HT-29 (cell line): Measurements from ENCODE around the gene ABHD17B. TPM values are rescaled to one million over a fixed set of nuclear protein-coding genes. Genes with fewer than 3 reads are reported as not detected.
"Not testable (repeated sequence)": the region's sequence is repeated elsewhere in the genome, so short reads cannot be mapped to it uniquely, and the experiment has no call there.

Experiments used
- DNase-seq: peaks from one replicate; pipeline ENCODE4 v3.0.0-alpha.2; 2015; ENCODE audit warnings: low spot score
- total RNA-seq: library from RNA; depleted of rRNA; stranded (reverse); fragments of >200 nt; shearing (Covaris generic); gene quantifications from 2 replicates; pipeline ENCODE4 v1.2.3, GENCODE V29; 2014; rRNA removed

ABHD17B gene
- total RNA-seq = 20.0 and 21.8 TPM in 2 replicates

DNA sequence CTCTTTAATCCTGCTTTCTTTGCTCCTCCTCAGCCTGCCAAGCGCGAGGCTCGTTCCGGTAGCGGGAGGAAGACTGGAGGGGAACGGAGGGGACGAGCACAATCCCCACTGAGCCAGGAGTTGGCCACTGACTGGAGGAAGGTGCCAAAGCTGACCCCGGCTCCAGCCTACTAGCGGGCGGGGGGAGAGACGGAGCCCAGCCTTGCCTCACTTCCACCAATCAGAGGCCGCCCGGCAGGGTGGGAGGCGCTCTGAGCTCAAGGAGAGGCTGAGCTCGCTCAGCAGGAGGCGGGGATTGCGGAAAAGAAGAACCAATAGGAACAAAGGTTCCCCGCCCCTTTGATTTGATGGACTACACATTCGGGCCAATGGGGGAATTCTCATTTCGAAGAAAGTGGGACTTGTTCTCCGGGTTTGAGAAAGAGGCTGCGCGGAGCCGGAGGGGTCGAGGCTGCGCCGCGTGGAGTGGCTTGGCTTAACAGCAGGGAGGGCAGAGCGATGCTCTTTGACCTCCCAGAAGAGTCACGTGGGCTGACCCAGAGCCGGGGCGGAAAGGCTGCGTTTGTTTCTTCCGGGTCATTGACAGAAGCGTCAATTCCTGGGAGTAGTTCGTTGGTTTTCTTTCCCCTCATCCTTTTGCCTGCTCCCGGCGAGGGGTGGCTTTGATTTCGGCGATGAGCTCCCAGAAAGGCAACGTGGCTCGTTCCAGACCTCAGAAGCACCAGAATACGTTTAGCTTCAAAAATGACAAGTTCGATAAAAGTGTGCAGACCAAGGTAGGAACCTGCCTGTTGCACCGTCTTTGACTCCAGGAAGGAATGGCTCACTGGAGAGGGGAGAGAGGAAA, at the start of gene ABHD17B, which contains the start of gene C9orf85:
Gene ABHD17B (minus strand): TSS at position 133 of the 847 bp plus-strand sequence. CDS start 36,113 bp downstream, outside the sequence.
Gene C9orf85 (plus strand): TSS at position 579 of the 847 bp plus-strand sequence. CDS start 96 bp downstream, at position 675.
- peak; percentile 99 for DNase-seq

DNA sequence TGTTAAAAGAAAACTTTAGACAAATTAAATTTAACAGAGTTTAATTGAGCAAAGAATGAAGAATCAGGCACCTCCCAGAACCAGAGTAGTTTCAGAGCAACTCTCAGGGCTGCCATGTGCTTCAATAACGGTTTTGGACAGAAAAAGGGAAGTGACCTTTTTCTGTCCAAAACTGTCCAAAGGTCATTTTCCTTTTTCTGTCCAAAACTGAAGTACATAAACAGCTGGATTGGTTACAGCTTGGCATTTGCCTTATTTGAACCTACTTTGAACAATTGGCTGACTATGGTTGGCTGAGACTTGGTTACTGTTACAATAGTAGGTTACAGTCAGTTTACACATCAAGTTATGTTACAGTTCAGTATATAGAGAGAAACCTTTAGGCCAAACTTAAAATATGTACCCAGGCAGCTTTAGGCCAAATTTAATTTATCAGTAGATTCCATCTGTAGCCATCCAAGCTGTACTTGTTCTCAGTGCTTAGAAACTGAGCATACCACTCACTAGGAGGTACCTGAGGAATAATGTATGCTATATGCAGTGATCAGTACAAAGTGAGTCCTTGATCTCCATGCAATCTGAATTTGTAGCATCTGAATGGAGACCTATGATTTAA, 44.4 kb upstream of the ABHD17B start:
- no peak for DNase-seq

DNA sequence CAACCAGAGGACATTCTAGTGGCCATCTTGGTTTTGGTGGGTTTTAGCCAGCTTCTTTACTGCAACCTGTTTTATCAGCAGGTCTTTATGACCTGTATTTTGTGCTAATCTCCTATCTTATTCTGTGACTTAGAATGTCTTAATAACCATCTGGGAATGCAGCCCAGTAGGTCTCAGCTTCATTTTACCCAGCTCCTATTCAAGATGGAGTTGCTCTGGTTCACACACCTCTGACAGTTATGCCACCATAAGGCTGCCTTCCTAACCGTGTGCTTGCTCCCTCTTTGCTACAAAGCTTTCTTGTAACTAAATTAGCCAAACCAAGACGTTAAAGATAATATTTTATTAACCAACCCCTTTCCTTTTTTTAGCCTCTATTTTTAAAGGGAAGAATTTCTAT, 43.7 kb upstream of the ABHD17B start:
- DNase-seq = not testable (repeated sequence)

DNA sequence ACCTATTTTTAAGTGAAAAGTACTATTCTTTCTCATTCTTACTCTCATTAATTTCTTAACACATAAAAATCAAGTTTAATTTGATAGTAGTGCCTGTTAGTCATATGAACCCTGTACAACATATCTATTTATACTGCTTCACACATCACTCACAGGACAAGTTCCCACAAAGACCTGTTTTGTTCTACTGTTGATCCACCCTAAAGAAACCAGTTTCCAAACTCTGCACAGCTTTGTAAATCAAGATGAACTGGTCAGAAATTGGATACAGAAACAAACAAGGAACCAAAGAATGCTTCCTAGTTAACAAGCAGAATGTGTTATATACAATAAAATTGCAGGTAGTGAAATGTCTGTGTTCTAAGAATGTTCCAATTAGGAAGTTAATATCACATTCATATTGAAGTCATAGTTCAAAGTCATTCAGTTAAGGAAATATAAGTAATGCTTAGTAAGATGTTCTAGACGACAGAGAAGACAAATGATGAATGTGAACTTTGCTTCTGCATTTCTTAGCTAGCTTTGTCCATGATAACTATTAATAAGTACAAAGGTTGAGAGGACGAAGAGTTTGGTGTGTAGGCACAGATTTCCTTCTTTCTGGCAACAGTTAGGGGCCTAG, 33.9 kb upstream of the ABHD17B start:
- peak; percentile 87 for DNase-seq

DNA sequence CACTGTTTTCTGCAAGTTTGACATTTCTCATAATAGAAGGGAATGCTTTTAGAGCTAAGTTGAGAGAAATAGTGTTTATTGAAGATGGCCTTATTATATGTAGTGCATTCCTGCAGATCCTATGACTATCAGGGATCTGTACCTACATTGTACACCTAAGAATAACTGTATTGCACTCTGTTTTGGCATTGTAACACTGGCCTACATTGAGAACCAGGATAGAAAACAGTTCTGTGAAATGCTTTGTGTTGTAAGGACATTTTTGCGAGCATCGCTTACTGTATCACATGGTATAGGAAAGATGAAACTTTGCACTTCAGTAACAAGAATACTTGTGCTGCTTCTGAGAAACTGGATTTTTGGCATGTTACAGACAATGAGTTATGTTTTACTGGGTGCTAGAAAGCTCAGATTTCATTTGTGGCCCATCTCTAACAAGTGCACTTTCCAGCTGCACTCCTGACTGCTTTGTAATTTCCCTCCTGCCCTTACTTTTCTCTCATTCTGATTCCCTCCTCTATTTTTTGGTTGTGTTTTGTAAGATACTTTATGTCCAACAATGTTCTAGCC, 31.1 kb upstream of the ABHD17B start:
- no peak for DNase-seq

DNA sequence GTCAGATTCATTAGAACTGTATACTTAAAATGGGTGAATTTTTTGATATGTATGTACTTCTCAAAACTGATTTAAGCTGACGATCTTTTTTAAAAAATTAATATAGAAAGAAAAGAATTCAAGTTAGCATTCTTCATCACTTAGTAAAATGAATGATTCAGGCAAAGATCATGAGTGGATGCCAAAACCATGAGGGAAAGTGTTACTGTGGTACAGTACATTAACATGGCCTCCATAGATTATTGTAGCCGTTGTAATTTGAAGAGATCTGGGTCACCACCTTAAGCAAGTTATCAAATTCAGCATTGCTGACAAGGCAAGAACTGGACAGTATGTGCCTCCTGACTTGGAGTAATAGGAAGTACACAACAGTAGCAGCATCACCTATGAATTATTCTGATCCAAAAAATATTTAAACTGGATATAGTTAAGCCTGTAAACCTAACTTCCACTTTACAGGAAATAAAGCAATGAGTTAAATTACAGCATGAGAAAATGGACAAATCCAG, 30.1 kb upstream of the ABHD17B start:
- no peak for DNase-seq

DNA sequence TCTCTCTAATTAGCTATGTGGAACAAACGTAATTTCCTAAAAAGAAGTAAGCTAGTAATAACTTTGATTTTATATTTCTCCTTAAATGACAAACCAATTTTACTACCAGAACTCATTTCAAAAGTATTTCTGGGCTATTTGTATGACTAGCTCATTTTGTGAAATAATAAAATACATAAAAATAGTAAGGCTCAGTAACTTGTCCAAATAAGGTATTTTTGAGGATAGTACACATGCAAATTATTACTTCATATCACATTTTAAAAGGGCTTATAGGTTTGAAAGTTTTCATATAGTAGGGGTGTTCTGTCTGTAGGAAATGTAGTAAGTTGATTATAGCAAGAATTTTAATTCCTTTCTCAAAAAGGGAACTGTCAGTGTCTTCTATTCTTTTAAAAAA, 26.9 kb upstream of the ABHD17B start:
- no peak for DNase-seq

DNA sequence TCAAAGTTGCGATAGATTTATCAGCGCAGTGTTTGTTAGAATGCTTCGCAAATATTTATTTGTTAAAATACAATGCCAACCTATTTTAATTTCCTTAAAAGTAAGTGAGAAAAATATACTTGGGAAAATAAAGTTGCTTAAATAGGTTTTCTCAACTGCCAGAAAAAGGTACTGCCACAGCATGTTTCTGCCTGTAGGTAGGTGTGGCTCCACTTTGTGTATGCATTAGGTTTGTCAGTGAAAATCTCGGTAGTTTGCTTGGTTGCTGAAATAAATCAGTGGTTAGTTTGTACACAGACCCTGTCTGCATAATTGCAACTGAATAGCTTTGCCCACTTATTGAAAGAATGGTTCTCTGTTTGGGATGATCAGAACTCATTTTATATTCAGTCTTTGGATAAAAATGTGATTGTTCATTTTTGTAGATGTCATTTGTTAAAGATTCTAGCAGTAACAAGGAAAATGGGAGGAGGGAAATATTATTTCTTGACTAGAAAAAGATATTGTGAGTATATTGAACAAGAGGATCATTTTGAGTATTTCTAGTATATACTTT, 26.2 kb upstream of the ABHD17B start:
- DNase-seq = no peak

DNA sequence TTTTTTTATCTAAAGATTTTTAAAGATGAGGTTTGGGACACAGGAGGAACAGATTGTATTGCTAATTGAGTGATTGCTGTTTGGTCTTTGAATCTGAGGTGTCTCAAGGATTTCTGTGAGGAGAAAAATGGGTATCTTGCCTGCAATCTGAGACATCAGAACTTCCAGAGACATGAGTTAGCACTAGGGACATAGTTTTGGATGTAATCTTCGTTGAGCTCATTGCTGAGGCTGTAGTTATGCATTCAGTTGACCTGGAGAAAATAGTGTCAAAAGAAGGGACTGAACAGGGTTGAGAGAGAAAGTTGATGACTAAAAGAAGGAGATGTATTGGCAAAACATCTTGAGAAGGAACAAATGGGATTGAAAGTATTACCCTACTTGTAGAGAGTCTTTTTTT, 25.1 kb upstream of the ABHD17B start:
- no peak for DNase-seq

DNA sequence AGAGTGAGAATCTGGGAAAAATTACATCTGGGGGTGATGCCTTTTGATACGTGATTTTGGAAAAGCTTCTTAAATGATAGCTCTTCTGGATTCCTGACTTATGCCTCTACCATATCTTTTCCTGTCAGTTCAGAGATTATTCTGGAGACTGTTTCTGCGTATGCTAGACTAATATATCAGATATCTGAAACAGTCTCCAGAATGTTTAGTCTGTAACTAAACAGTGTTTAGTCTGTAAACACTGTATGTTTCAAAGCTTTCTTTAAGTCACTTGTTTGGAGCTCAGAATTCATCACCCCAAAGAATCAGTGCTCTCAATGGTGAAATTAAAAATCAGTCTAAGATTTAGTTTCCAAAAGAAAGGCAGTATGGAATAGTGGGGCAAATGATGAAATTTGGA, 20.2 kb upstream of the ABHD17B start:
- DNase-seq = no peak

DNA sequence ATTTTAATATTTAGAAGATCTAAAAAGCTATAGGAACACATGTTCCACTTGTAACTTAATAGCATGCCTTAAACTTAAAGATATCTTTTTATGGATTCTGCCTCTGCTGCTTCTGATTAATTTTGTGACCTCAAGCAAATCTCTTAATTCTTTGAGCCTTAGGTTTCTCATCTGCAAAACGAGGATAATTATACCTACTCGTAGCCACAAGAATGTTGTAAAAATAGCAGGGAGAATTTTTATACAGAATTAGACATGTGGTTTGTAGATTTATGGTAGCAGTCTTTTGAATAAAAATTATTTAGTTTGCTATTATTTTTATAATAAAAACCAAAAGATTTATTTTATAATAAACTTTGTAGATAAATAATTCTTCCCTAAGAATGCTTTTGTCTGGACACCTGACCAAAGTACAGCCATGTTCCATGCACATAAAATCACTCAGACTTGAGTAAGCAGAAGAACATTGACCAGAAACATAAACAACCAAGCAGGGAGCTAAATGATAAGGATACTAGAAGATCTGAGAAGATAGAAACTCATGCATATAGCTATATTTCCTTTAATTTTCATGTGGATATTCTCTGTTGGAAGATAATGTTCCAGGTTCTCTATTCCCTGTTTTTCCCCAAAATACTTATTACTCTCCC, 18.9 kb upstream of the ABHD17B start:
- DNase-seq = no peak

DNA sequence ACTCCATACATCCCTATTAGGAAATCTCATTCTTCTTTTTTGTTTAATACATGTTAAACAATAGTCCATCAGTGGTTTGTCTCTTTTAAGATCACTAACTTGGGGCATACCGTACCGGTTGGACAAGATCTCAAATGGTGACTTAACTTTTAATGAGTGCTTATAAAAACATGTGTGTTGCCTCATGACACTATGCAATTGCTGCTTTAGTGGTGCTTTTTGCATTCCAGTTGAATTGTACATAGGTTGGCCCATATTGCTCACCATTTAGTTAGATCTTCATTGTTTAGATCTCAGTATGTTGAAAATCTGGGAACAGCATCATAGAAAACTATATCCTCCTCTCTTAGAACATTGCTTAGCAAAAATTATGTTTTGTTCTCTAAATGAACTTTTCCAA, 18.2 kb upstream of the ABHD17B start:
- DNase-seq = no peak

DNA sequence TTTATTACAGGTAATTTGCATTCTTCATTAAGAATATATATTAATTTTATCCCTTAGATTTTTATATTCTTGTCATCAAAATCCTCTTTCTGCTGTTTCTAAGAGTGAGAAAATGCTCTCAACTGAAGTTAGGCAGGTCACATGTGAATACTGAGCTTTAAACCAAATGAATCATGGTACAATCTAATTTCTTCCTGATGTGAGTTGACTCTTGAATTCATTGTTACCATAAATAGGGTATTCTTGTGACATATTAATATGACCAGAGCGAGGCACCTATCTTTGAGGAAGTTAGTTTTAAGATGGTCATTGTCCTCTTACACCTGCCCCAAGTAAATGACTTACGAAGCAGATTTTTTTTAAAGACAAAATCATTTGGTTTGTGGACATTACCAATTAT, 17.8 kb upstream of the ABHD17B start:
- DNase-seq = no peak

DNA sequence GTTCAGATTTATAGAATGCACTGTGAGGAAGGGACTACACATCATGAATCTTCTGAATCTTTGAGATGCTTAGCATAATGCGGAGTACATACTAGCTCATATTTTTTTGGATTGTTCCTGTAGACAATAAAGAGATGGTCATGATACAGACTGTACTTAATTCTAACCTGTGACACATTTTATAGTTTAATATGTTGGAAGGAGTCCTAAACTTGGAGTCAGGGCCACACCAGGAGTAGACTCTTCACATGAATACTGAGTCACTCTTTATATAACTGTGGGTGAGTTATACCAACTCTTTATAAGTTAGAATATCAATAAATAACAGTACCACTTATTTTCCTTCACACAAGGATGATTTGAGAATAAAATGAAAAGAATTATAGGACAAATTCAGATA, 17.4 kb upstream of the ABHD17B start:
- DNase-seq = no peak

DNA sequence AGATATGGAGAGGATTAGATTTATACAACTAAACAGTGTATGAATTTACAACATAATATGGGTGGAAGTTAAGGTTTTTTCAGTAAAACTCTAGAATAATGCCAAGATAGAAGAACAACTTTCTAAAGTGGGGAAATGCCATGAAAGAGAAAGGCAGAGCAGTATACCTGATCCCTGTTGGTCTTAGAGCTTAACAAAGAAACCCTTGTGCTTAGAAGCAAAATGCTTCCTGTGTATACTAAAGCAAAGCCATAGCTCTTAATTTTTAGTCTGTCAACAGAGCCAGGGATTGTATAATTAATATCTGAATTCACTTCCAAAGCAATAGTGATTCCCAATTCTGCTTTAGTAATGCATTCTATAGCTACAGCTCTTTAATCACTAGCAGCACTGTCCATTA, 14.8 kb upstream of the ABHD17B start:
- no peak for DNase-seq

DNA sequence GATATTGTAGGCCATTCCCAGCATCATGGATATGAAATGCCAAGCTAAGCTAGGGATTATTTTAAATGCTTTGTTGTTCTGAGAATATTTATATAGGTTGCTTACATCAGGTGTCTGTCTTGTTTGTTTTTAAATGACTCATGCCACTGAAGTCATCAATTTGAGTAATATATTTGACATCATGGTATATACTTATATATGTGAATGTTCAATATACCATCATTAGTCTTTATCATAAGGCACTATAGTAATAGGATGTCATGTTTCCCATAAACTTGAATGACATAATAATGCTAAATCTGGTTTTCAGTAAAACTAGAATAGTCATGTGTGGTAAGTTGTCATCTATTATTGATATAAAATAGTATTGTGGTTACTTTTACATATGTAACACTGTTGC, 13.6 kb upstream of the ABHD17B start:
- no peak for DNase-seq

DNA sequence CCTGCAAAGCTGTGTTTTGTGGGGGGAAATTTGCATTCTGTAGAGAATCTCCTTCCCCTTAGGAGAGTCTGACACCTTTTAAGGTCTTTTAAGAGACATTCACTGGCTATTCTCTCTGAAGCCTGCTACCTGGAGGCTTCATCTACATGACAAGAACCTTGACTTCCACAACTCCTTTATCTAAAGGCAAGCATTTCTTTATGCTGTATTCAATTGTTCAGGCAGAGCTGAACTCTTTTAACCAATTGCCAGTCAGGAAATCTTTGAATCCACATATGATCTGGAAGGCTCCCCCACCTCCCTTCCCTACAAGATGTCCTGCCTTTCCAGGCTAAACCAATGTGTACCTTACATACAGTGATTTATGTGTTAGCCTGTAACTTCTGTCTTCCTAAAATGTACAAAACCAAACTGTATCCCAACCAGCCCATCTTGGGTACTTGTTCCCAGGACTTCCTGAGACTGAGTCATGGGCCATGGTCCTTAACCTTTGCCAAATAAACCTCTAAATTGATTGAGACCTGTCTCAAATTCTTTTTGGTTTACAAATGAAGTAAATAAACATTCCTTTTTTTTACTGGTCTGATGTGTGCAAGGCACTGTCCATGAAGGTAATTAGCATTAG, 10.3 kb upstream of the ABHD17B start:
- no peak for DNase-seq

DNA sequence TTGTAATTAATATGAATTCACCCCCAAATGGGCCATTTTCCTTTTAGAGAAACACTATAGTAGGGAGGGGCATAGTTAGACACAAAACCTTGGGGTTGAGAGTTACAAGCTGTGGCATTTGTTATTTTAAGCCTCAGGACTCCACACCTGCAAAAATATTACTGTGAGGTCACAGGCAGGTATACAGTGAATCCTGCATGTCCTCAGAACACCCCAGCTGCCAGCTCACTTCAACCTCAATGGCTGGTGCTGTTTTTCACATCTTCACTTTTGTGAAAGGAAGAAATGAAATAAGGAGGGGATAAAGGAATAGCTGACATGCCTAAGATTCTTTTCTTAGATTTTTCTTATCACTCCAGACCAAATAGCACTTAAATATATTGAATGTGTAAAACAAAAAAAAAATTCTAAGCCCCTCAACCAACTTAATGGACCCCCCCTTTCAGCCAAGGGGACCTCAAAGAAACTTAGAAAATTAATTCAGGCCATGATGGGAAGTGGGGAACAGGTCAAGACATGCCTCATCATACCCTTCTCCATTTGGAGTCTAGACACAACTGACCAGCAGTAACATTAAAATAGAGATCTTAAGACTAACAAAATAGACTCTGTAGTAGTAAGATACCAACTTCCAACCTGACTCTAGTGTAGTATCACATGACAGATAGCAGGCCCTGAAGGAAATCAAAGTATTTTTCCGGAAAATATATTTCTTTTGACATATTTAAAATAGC, 9.6 kb upstream of the ABHD17B start:
- no peak for DNase-seq

DNA sequence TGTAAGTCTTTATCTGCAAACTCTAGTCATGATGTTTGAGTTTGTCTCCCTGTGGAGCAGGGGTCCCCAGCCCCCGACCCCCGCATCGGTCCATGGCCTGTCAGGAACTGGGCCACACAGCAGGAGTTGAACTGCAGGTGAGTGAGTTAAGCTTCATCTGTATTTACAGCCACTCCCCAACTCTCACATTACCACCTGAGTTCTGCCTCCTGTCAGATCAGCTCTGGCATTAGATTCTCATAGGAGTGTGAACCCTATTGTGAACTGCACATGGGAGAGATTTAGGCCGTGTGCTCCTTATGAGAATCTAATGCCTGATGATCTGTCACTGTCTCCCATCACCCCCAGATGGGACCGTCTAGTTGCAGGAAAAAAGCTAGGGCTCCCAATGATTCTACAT, 7.4 kb upstream of the ABHD17B start:
- no peak for DNase-seq
